HEK293 (cell line): ENCODE results near the gene TSPAN1.

ENCODE experiments used
- KLF7 ChIP-seq: fragments of 450-650 bp; formaldehyde crosslinking; IDR thresholded peaks from 2 replicates; pipeline ENCODE4 v1.5.1; 2016; ENCODE audit warnings: missing biosample characterization, missing genetic modification characterization, borderline replicate concordance
- KLF8 ChIP-seq: fragments of 450-650 bp; formaldehyde crosslinking; IDR thresholded peaks from 2 replicates; pipeline ENCODE4 v1.5.1; 2016; ENCODE audit warnings: missing biosample characterization, missing genetic modification characterization
- MEIS1 ChIP-seq: sonication (generic); formaldehyde crosslinking; IDR thresholded peaks from 2 replicates; pipeline ENCODE4 v1.8.1; 2022; ENCODE audit warnings: missing genetic modification reagents, mild to moderate bottlenecking, borderline replicate concordance
- MZF1 ChIP-seq: fragments of 450-650 bp; formaldehyde crosslinking; IDR thresholded peaks from 2 replicates; pipeline ENCODE4 v1.5.1; 2017; ENCODE audit warnings: missing biosample characterization, missing genetic modification characterization, borderline replicate concordance
- TCF7L2 ChIP-seq: IDR thresholded peaks from 2 replicates; pipeline ENCODE4 v1.6.1; 2011; ENCODE audit warnings: low read depth, mild to moderate bottlenecking, inconsistent platforms, low read length, moderate library complexity, borderline replicate concordance
- ZBTB21 ChIP-seq: fragments of 450-650 bp; formaldehyde crosslinking; IDR thresholded peaks from 2 replicates; pipeline ENCODE4 v1.5.1; 2017; ENCODE audit warnings: missing biosample characterization, missing genetic modification characterization
- ZBTB48 ChIP-seq: fragments of 450-650 bp; formaldehyde crosslinking; IDR thresholded peaks from 2 replicates; pipeline ENCODE4 v1.5.1; 2016; ENCODE audit warnings: missing biosample characterization, missing genetic modification characterization
- ZBTB7A ChIP-seq: fragments of 450-650 bp; formaldehyde crosslinking; IDR thresholded peaks from 2 replicates; pipeline ENCODE4 v1.5.1; 2016; ENCODE audit warnings: low read depth, missing biosample characterization, missing genetic modification characterization
- ZFHX2 ChIP-seq: fragments of 450-650 bp; formaldehyde crosslinking; conservative IDR thresholded peaks from 2 replicates; pipeline ENCODE4 v1.5.1; 2016; ENCODE audit warnings: missing biosample characterization, missing genetic modification characterization
- ZFP37 ChIP-seq: fragments of 450-650 bp; formaldehyde crosslinking; IDR thresholded peaks from 2 replicates; pipeline ENCODE4 v1.5.1; 2016; ENCODE audit warnings: missing biosample characterization, missing genetic modification characterization
- ZNF248 ChIP-seq: fragments of 450-650 bp; formaldehyde crosslinking; IDR thresholded peaks from 2 replicates; pipeline ENCODE4 v1.5.1; 2017; ENCODE audit warnings: missing biosample characterization, missing genetic modification characterization
- ZNF266 ChIP-seq: fragments of 450-650 bp; formaldehyde crosslinking; IDR thresholded peaks from 2 replicates; pipeline ENCODE4 v1.5.1; 2016; ENCODE audit warnings: missing biosample characterization, missing genetic modification characterization, low read depth
- ZNF335 ChIP-seq: fragments of 450-650 bp; formaldehyde crosslinking; conservative IDR thresholded peaks from 2 replicates; pipeline ENCODE4 v1.5.1; 2016; ENCODE audit warnings: missing biosample characterization, missing genetic modification characterization
- ZNF341 ChIP-seq: fragments of 450-650 bp; formaldehyde crosslinking; IDR thresholded peaks from 2 replicates; pipeline ENCODE4; 2016; ENCODE audit warnings: low read depth, missing biosample characterization, missing genetic modification characterization
- ZNF416 ChIP-seq: fragments of 450-650 bp; formaldehyde crosslinking; IDR thresholded peaks from 2 replicates; pipeline ENCODE4 v1.5.1; 2016; ENCODE audit warnings: missing biosample characterization, missing genetic modification characterization
- ZNF433 ChIP-seq: fragments of 450-650 bp; formaldehyde crosslinking; IDR thresholded peaks from 2 replicates; pipeline ENCODE4 v1.5.1; 2016; ENCODE audit warnings: missing biosample characterization, missing genetic modification characterization, low read depth
- ZNF449 ChIP-seq: fragments of 450-650 bp; formaldehyde crosslinking; IDR thresholded peaks from 2 replicates; pipeline ENCODE4 v1.5.1; 2017; ENCODE audit warnings: missing biosample characterization, mild to moderate bottlenecking, missing genetic modification characterization, moderate library complexity
- ZNF529 ChIP-seq: fragments of 450-650 bp; formaldehyde crosslinking; IDR thresholded peaks from 2 replicates; pipeline ENCODE4 v1.5.1; 2017; ENCODE audit warnings: missing genetic modification characterization, missing biosample characterization; ENCODE audit not compliant: insufficient replicate concordance
- ZNF621 ChIP-seq: fragments of 450-650 bp; formaldehyde crosslinking; IDR thresholded peaks from 2 replicates; pipeline ENCODE4 v1.5.1; 2017; ENCODE audit warnings: missing biosample characterization, missing genetic modification characterization
- ZNF629 ChIP-seq: fragments of 450-650 bp; formaldehyde crosslinking; IDR thresholded peaks from 2 replicates; pipeline ENCODE4 v1.5.1; 2017; ENCODE audit warnings: missing biosample characterization, missing genetic modification characterization
- ZNF704 ChIP-seq: fragments of 450-650 bp; formaldehyde crosslinking; IDR thresholded peaks from 2 replicates; pipeline ENCODE4 v1.5.1; 2016; ENCODE audit warnings: missing biosample characterization, missing genetic modification characterization
- ZSCAN18 ChIP-seq: fragments of 450-650 bp; formaldehyde crosslinking; IDR thresholded peaks from 2 replicates; pipeline ENCODE4 v1.5.1; 2016; ENCODE audit warnings: missing biosample characterization, missing genetic modification characterization
- TF ChIP-seq, protein P1 (sequence below): fragments of 450-650 bp; formaldehyde crosslinking; IDR thresholded peaks from 2 replicates; pipeline ENCODE4 v1.5.1; 2016; ENCODE audit warnings: missing biosample characterization, missing genetic modification characterization
- TF ChIP-seq, protein P2 (sequence below): fragments of 450-650 bp; formaldehyde crosslinking; IDR thresholded peaks from 2 replicates; pipeline ENCODE4 v1.5.1; 2017; ENCODE audit warnings: missing biosample characterization, missing genetic modification characterization
- TF ChIP-seq, protein P3 (sequence below): fragments of 450-650 bp; formaldehyde crosslinking; IDR thresholded peaks from 2 replicates; pipeline ENCODE4 v1.5.1; 2016; ENCODE audit warnings: missing biosample characterization, missing genetic modification characterization
- TF ChIP-seq, protein P4 (sequence below): fragments of 450-650 bp; formaldehyde crosslinking; IDR thresholded peaks from 2 replicates; pipeline ENCODE4 v1.5.1; 2016; ENCODE audit warnings: missing biosample characterization, missing genetic modification characterization, low read depth

The TSPAN1 gene

GRCh38 chr1:46132529-46133180, 42.2 kb upstream of the TSPAN1 start, which contains the start of gene PIK3R3 (continued):
- TF ChIP-seq ZBTB21 (tag by site-specific recombination) (peak; percentile 76), MZF1 (no peak), ZFHX2 (tag by site-specific recombination) (peak; percentile 93), ZNF629 (peak; percentile 95), ZNF266 (no peak), ZNF529 (tag by site-specific recombination) (no peak), MEIS1 (CRISPR knock-in tag) (no peak), ZNF335 (tag by site-specific recombination) (peak; percentile 66), KLF7 (peak; percentile 98), ZFP37 (tag by site-specific recombination) (peak; percentile 95), ZNF704 (tag by site-specific recombination) (peak; percentile 31), ZNF341 (tag by site-specific recombination) (peak; percentile 98), ZNF449 (tag by site-specific recombination) (peak; percentile 86), ZNF621 (tag by site-specific recombination) (no peak), TCF7L2 (peak; percentile 58; the same call in 1 of the 2 replicates), ZBTB48 (tag by site-specific recombination) (peak; percentile 70), KLF8 (tag by site-specific recombination) (peak; percentile 99), ZSCAN18 (tag by site-specific recombination) (peak; percentile 89; the same call in 1 of the 2 replicates), ZNF248 (tag by site-specific recombination) (no peak), ZNF433 (tag by site-specific recombination) (no peak), ZBTB7A (tag by site-specific recombination) (peak; percentile 99), ZNF416 (tag by site-specific recombination) (no peak)
- TF ChIP-seq, protein P1, sequence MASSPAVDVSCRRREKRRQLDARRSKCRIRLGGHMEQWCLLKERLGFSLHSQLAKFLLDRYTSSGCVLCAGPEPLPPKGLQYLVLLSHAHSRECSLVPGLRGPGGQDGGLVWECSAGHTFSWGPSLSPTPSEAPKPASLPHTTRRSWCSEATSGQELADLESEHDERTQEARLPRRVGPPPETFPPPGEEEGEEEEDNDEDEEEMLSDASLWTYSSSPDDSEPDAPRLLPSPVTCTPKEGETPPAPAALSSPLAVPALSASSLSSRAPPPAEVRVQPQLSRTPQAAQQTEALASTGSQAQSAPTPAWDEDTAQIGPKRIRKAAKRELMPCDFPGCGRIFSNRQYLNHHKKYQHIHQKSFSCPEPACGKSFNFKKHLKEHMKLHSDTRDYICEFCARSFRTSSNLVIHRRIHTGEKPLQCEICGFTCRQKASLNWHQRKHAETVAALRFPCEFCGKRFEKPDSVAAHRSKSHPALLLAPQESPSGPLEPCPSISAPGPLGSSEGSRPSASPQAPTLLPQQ (tag by site-specific recombination): peak; percentile 95
- TF ChIP-seq, protein P2, sequence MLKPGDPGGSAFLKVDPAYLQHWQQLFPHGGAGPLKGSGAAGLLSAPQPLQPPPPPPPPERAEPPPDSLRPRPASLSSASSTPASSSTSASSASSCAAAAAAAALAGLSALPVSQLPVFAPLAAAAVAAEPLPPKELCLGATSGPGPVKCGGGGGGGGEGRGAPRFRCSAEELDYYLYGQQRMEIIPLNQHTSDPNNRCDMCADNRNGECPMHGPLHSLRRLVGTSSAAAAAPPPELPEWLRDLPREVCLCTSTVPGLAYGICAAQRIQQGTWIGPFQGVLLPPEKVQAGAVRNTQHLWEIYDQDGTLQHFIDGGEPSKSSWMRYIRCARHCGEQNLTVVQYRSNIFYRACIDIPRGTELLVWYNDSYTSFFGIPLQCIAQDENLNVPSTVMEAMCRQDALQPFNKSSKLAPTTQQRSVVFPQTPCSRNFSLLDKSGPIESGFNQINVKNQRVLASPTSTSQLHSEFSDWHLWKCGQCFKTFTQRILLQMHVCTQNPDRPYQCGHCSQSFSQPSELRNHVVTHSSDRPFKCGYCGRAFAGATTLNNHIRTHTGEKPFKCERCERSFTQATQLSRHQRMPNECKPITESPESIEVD (tag by site-specific recombination): peak; percentile 33; the same call in 1 of the 2 replicates
- TF ChIP-seq, protein P3, sequence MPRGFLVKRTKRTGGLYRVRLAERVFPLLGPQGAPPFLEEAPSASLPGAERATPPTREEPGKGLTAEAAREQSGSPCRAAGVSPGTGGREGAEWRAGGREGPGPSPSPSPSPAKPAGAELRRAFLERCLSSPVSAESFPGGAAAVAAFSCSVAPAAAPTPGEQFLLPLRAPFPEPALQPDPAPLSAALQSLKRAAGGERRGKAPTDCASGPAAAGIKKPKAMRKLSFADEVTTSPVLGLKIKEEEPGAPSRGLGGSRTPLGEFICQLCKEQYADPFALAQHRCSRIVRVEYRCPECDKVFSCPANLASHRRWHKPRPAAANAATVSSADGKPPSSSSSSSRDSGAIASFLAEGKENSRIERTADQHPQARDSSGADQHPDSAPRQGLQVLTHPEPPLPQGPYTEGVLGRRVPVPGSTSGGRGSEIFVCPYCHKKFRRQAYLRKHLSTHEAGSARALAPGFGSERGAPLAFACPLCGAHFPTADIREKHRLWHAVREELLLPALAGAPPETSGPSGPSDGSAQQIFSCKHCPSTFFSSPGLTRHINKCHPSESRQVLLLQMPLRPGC (tag by site-specific recombination): peak; percentile 97
- TF ChIP-seq, protein P4, sequence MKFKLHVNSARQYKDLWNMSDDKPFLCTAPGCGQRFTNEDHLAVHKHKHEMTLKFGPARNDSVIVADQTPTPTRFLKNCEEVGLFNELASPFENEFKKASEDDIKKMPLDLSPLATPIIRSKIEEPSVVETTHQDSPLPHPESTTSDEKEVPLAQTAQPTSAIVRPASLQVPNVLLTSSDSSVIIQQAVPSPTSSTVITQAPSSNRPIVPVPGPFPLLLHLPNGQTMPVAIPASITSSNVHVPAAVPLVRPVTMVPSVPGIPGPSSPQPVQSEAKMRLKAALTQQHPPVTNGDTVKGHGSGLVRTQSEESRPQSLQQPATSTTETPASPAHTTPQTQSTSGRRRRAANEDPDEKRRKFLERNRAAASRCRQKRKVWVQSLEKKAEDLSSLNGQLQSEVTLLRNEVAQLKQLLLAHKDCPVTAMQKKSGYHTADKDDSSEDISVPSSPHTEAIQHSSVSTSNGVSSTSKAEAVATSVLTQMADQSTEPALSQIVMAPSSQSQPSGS (tag by site-specific recombination): no peak; the same call in 1 of the 2 replicates
